ENCODE measurements around the gene FGR. TPM values are rescaled to one million over a fixed set of nuclear protein-coding genes. Genes with fewer than 3 reads are reported as not detected.
A peak's percentile ranks its signal among the peaks of the same experiment; 100 is the strongest.
"Not testable (repeated sequence)": the region's sequence is repeated elsewhere in the genome, so short reads cannot be mapped to it uniquely, and the experiment has no call there.

Gene FGR
- total RNA-seq, 1 experiment from 2014 or later, result not detected

DNA sequence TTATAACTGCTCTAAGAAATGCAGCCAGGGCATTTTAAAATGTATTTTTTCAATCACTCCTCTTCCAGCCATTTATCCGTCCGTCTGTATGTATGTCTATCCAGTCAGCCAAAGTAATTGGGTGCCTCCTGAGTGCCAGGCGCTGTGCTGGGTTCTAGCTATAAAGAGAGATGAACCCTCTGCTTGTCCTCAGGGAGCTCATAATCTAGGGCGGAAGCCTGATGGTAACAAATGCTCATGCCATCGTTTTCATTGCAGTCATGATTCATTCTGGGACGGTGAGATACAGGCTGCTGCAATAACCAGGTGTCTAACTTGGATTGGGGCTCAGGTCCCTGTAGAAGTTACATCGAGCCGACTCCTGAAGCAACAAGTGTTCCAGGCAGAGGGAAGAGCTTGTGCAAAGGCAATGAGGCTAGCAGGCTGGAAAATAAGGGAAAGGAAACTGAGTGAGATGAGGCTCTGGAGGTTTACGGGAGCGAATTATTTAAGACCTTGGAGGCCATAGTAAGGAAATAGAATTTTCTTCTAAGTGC is 25.4 kb upstream of the FGR start:
- DNase-seq (ENCODE audit: extremely low read depth, low read depth), result no peak

DNA sequence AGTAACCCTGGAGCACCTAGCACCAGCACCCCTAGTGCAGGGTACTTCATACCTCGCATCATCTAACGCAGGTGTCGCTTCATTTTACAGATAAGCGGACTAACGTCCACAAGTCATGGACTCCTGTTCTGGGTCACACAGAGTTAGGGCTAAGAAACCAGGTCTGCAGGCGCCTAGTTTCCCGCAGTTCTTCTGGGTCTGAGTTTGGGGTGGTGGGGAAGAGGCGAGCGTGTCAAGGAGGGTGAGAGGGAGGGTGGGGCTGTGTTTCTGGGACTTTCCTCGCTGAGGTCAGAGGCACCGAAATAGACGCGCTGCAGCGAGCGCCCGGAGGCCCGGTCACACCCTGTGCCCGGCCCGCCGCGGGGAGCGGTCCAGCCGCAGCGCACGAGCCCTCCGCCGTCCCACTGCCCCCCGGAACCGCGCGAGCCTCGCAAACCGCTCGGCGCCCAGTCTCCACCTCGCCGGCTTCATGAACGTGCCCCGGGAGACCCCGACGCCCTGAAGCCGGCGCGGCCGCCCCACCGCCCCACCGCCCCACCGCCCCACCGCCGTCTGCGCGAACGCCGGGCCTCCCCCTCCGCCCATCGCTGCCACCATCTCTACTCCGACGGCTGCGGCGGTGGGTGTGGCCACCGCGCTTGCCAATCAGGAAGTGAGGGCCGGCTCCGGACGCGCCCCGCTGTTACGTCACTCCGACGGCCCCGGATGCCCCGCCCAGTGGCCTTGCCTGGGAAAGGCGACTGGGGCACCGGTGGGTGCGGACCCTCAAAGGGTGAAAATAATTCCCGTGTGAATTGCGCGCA is 24.7 kb upstream of the FGR start:
- peak; percentile 73 for DNase-seq (ENCODE audit: extremely low read depth, low read depth)

DNA sequence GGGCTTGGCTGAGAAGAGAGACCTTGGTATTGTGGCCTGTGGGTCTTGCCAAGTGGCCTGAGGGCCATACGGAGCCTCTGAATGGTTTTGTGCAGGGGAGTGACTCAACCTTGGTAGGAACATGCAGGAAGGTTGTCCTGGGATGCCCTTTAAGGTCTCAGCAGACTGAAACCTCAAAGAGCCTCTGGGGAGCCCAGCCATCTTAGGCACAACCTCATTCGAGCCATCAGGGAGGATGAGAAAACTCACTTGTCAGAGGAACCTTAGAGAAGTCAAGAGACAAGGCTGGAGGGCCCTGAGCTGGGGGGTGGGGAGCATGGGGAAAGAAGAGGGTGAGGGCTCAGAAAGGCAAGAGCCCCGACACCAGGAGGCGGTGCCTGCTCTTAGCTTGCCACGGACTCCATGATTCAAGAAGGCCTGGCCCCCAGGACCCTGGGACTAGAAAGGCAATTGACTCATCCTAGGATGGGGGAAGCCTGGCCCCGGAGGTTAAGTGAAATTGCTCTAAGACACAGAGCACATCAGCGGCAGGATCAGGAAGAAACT is 24.0 kb upstream of the FGR start:
- no peak for DNase-seq (ENCODE audit: extremely low read depth, low read depth)

DNA sequence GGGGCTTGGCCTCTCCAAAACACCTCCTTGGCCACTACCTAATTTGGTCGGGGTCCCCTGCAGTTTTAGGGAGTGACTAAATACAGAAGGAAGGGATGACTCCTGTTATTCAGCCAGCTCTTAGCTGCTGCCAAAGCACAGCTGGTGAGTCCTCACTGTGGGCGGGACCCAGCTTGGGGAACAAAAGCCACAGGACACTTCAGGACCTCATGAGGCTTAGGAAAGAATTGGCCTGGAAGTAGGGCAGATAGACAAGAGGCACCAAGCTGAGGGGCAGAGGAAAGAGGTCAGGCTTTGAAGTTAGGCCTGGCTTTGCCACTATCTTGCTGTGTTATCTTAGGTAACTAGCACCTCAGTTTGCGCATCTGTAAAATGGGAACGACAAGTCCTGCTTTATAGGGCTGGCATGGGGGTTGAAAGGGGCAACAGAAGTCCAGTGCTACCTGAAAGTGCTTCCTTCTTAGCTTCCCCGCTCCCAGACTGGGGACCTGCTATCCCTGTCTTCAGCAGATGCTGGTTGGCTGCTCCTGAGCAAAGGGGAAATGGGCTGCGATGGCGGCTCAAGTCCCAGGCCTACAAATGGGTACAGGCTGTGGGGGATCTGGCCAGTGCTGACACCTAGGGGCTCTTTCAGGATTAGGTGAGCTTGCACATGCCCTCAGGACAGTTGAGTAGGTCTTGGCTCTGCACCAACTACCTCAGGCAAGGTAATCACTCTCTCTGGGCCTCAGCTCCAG is 21.3 kb upstream of the FGR start:
- DNase-seq (ENCODE audit: extremely low read depth, low read depth), result no peak

GRCh38 chr1:27655151-27655937 is 20.4 kb upstream of the FGR start:
- DNase-seq (ENCODE audit: extremely low read depth, low read depth), result no peak

DNA sequence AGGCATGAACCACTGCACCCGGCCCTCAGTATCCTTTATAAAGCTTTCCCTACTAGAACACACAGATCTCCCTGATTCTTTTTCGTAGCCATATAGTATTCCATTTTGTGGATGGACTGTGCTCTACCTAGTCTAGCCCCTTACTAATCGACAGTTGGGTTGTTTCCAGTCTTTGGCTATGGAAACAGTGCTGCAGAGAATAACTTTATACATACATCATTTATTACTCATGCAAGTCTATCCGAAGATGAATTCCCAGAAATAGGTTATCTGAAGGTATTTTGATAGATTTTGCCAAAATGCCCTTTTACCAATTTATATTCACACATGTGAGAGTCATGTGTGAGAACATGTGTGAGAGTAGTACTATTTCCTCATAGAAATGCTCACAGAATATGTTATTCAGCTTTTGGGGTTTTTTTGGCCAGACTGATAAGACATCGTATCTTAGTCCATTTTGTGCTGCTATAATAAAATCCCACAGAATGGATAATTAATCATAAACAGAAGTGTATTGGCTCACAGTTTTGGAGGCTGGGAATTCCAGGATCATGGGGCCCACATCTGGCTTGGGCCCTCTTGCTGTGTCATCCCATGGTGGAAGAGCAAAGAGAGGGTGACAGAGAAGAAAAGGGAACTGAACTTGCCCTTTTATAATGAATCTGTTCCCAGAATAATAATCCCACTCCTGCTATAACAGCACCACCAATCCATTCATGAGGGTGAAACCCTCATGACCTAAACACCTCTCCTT is 17.3 kb upstream of the FGR start:
- DNase-seq (ENCODE audit: extremely low read depth, low read depth), result no peak

GRCh38 chr1:27650539-27651175 is 15.7 kb upstream of the FGR start:
- peak; percentile 14 for DNase-seq (ENCODE audit: extremely low read depth, low read depth)

GRCh38 chr1:27650171-27650538 is 15.2 kb upstream of the FGR start:
- no peak for DNase-seq (ENCODE audit: extremely low read depth, low read depth)

- DNase-seq (ENCODE audit: extremely low read depth, low read depth), result no peak
Measured at GRCh38 chr1:27649306-27649635, 14.3 kb upstream of the FGR start.

- DNase-seq (ENCODE audit: extremely low read depth, low read depth), result no peak
Measured at GRCh38 chr1:27648602-27649305, 13.8 kb upstream of the FGR start.

- DNase-seq (ENCODE audit: extremely low read depth, low read depth), result no peak
Measured at GRCh38 chr1:27647328-27647727, 12.3 kb upstream of the FGR start.

GRCh38 chr1:27646676-27647075 is 11.7 kb upstream of the FGR start:
- no peak for DNase-seq (ENCODE audit: extremely low read depth, low read depth)

- DNase-seq (ENCODE audit: extremely low read depth, low read depth), result no peak
Measured at GRCh38 chr1:27645071-27645415, 10.1 kb upstream of the FGR start.

DNA sequence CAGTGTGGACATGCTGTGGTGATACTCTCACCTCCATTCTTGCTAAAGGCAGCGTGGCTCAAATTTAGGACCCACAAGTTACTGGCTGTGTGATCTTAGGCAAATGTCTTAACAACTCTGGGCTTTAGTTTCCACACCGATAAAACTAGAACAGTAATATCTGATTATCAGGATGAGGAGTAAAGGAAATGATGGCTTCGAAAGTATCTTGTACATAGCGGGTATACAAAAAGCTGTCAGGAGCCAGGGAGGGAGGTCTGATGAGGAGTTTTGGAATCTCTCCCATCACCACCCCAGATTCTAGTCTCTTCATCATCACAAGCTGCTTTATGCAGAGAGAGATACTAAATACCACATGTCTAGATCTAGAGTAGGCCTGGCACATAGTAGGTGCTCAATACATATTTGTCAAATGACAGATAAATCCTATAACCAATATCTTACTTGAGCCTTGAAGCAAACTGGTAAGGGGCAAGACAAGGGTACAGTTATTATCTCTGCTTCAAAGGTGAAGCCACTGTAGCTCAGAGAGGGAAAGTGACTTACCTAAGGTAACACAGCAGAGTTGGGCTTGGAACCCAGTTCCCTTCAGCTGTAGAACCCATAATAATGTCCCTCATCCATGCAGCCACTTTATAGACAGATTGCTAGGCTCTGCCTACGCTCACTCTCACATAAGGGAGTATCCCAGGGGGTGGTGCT is 9.5 kb upstream of the FGR start:
- no peak for DNase-seq (ENCODE audit: extremely low read depth, low read depth)

DNA sequence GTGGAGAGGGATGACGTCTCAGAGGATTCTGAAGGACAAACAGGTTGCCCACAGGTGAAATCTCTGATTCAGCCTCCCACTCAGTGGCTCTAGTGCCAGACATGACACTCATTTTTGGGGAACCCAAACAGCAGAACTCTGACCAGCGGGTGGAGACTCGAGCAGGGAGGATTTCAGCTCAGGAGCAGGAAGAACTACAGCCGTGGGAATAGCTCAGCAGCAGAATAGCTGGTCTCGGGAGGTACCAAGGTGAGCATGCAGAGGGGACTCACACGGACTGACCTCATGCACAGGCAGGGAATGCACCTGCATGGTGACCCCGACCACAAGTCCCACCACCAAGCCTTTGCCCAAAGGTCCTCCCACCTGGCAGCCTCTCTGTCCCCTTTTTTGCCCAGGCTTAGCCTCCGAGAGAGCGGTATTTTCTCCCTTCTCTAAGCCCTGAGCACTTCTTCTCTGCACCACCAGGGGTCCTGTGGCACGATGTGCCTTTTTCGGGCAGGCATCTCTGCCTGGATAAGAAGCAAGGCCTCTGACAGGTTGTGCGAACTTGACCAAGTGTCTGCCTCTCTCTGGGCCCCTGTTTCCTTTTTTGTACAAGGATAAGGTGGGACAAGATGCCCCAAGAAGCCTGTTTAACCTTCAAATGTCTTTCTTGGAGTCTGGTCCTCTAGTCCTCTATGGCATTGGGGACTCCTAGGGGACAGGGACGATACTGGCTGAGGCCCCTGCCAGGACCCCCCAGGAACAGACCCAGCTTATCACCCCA is 8.8 kb upstream of the FGR start:
- peak; percentile 44 for DNase-seq (ENCODE audit: extremely low read depth, low read depth)

DNA sequence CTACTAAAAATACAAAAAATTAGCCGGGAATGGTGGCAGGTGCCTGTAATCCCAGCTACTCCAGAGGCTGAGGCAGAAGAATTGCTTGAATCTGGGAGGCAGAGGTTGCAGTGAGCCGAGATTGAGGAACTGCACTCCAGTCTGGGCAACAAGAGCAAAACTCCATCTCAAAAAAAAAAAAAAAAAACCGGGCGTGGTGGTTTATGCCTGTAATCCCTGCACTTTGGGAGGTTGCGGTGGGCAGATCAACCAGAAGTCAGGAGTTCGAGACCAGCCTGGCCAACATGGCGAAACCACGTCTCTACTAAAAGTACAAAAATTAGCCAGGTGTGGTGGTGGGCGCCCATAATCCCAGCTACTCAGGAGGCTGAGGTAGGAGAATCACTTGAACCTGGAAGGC is 5.5 kb upstream of the FGR start:
- not testable (repeated sequence) for DNase-seq (ENCODE audit: extremely low read depth, low read depth)

DNA sequence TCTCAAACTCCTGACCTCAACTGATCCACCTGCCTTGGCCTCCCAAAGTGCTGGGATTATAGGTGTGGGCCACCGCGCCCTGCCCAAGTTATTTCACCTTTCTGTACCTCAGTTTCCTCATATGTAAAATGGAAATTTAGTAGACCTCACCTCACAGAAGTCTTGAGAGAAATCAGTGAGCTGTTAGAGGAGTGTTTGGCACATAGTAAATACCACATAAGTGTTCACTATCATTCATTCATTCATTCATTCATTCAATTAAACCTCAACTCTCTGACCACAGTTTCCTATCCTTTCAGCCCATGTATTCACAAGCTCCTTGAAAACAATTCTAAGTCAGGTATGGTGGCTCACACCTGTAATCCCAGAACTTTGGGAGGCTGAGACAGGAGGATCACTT is 3.8 kb upstream of the FGR start:
- DNase-seq (ENCODE audit: extremely low read depth, low read depth), result no peak

Data from NCI-H460 (cell line).